B cell (primary cell): Measurements from ENCODE around the gene MC1R. TPM values are rescaled to one million over a fixed set of nuclear protein-coding genes. Genes with fewer than 3 reads are reported as not detected.

Source experiments
- ATAC-seq: fragments of 200-7000 bp; cut with Tn5 transposase; one replicate; pipeline ENCODE4 v1.10.0; 2021; ENCODE audit warnings: low read depth, mild to moderate bottlenecking, moderate number of reproducible peaks, moderate library complexity
- CTCF ChIA-PET: fragments of 350-600 bp; sonication (Branson Sonifier 250); formaldehyde crosslinking; loops from one replicate; lab custom pipeline; 2021; ENCODE audit warnings: antibody characterized with exemption, inconsistent platforms; lab: Charles Lee
- POLR2A ChIA-PET: fragments of 350-600 bp; sonication (Branson Sonifier 250); formaldehyde crosslinking; loops from one replicate; lab custom pipeline; 2021; ENCODE audit warnings: antibody characterized with exemption; lab: Charles Lee
- DNase-seq: peaks from one replicate; pipeline ENCODE4 v3.0.0; 2013
- H2AFZ ChIP-seq: 2 replicates; pipeline ENCODE4 v1.6.1; 2012; ENCODE audit warnings: mild to moderate bottlenecking, low read depth, low read length; ENCODE audit not compliant: insufficient read depth, poor library complexity, severe bottlenecking
- H3K27ac ChIP-seq, 2 donors: 1 replicate in 1 of 2; 2 replicates in 1 of 2; pipeline ENCODE4 v1.5.1; 2012 to 2013; ENCODE audit warnings: low read length in 2 of 2, mild to moderate bottlenecking in 2 of 2, moderate library complexity in 1 of 2
- H3K27me3 ChIP-seq, 4 experiments: fragments of 200-600 bp in 1 of 4; sonication (generic) in 1 of 4; replicated peaks in 1 of 4; 1 replicate in 2 of 4; 2 replicates in 2 of 4; pipeline versions ENCODE4 v1.6.1 to v1.7.0; 2013 to 2016; ENCODE audit warnings: low read length in 3 of 4, mild to moderate bottlenecking in 2 of 4, mixed read lengths in 1 of 4, moderate library complexity in 1 of 4; ENCODE audit not compliant: insufficient read depth in 4 of 4, control insufficient read depth in 3 of 4; ENCODE audit errors: control extremely low read depth in 1 of 4
- H3K36me3 ChIP-seq, 2 experiments: replicated peaks in 1 of 2; 1 replicate in 1 of 2; 2 replicates in 1 of 2; pipeline versions ENCODE4 v1.6.1 to v1.7.1; 2013; ENCODE audit warnings: low read length in 1 of 2; ENCODE audit not compliant: insufficient read depth in 2 of 2, control insufficient read depth in 1 of 2; ENCODE audit errors: control extremely low read depth in 1 of 2, extremely low read depth in 1 of 2
- H3K4me1 ChIP-seq, 2 donors: fragments of 200-600 bp in 1 of 2; sonication (generic) in 1 of 2; 1 replicate in 1 of 2; 2 replicates in 1 of 2; pipeline versions ENCODE4 v1.5.1 to v1.6.1; 2013 to 2017; ENCODE audit warnings: low read length in 2 of 2; ENCODE audit not compliant: control insufficient read depth in 2 of 2, insufficient read depth in 2 of 2
- H3K4me2 ChIP-seq: replicated peaks from 2 replicates; pipeline ENCODE3; 2012; ENCODE audit warnings: mild to moderate bottlenecking, low read depth, low read length; ENCODE audit not compliant: poor library complexity, severe bottlenecking
- H3K4me3 ChIP-seq, 5 experiments: fragments of 200-600 bp in 1 of 5; sonication (generic) in 1 of 5; 1 replicate in 3 of 5; 2 replicates in 2 of 5; pipeline versions ENCODE4 v1.5.1 to v1.7.0; 2011 to 2016; ENCODE audit warnings: low read length in 4 of 5, mild to moderate bottlenecking in 4 of 5, low read depth in 2 of 5, control low read depth in 1 of 5, moderate library complexity in 1 of 5; ENCODE audit not compliant: insufficient read depth in 1 of 5; ENCODE audit errors: control extremely low read depth in 1 of 5, extremely low read depth in 1 of 5
- H3K79me2 ChIP-seq: fragments of 200-600 bp; sonication (generic); one replicate; pipeline ENCODE4 v1.6.0; 2016; ENCODE audit warnings: low read length; ENCODE audit not compliant: control insufficient read depth, insufficient read depth
- H3K9ac ChIP-seq: fragments of 200-600 bp; sonication (generic); 2 replicates; pipeline ENCODE4 v1.6.1; 2017; ENCODE audit warnings: mild to moderate bottlenecking, low read length, moderate library complexity
- H3K9me3 ChIP-seq, 3 donors: one replicate each; pipeline versions ENCODE4 v1.6.1 to v1.7.1; 2013; ENCODE audit warnings: low read length in 2 of 3; ENCODE audit not compliant: control insufficient read depth in 2 of 3, insufficient read depth in 1 of 3; ENCODE audit errors: control extremely low read depth in 1 of 3
- H4K20me1 ChIP-seq: 2 replicates; pipeline ENCODE4 v1.6.0; 2012; ENCODE audit warnings: mild to moderate bottlenecking, low read length; ENCODE audit not compliant: insufficient read depth, control insufficient read depth, poor library complexity, severe bottlenecking
- H3K27ac Mint-ChIP-seq: one replicate; pipeline ENCODE4 v1.8.0; 2021; ENCODE audit warnings: mixed read lengths
- H3K27me3 Mint-ChIP-seq: one replicate; pipeline ENCODE4 v1.8.0; 2021; ENCODE audit warnings: mixed read lengths
- H3K4me1 Mint-ChIP-seq: one replicate; pipeline ENCODE4 v1.8.0; 2021; ENCODE audit warnings: mixed read lengths
- H3K4me3 Mint-ChIP-seq: one replicate; pipeline ENCODE4 v1.8.0; 2021; ENCODE audit warnings: mixed read lengths
- H3K9me3 Mint-ChIP-seq: one replicate; pipeline ENCODE4 v1.8.0; 2022; ENCODE audit warnings: mixed read lengths; ENCODE audit not compliant: insufficient read depth
- EZH2 ChIP-seq: IDR thresholded peaks from 2 replicates; pipeline ENCODE4 v1.6.1; 2012; ENCODE audit warnings: borderline replicate concordance, low read depth, mild to moderate bottlenecking, moderate library complexity, low read length; ENCODE audit not compliant: insufficient read depth, poor library complexity, severe bottlenecking
- WGBS: methylation state at CpG from one replicate; pipeline ENCODE4 v1.1.5; 2013; ENCODE audit warnings: missing lambda C conversion rate; ENCODE audit not compliant: insufficient coverage; 5-methylcytosine and 5-hydroxymethylcytosine counted together
- intact Hi-C: fragments of 100-400 bp; cut with micrococcal nuclease; formaldehyde crosslinking; loops from one replicate; pipeline ENCODE4 v1.10.0; 2022
- polyA plus RNA-seq: library from polyadenylated mRNA; depleted of rRNA; stranded (reverse); fragments of >200 nt; gene quantifications from 2 replicates; pipeline ENCODE4 v1.2.3, GENCODE V29; 2012
- total RNA-seq, 2 donors: library from RNA; stranded (reverse); fragments of 120-200 nt in 1 of 2; gene quantifications; 1 replicate in 1 of 2; 2 replicates in 1 of 2; pipeline versions ENCODE4 v1.2.3 to v1.2.4, GENCODE V29; 2013 to 2022
- TF ChIP-seq, protein P1 (sequence below): fragments of 200-600 bp; IDR thresholded peaks from one replicate; pipeline ENCODE4 v1.8.0; 2022; ENCODE audit warnings: antibody characterized with exemption, mild to moderate bottlenecking

Gene MC1R
- total and polyA plus RNA-seq, 2 donors (not counting 1 experiment from before 2014, with no cell fraction given), result 13.2 to 15.2 TPM

DNA sequence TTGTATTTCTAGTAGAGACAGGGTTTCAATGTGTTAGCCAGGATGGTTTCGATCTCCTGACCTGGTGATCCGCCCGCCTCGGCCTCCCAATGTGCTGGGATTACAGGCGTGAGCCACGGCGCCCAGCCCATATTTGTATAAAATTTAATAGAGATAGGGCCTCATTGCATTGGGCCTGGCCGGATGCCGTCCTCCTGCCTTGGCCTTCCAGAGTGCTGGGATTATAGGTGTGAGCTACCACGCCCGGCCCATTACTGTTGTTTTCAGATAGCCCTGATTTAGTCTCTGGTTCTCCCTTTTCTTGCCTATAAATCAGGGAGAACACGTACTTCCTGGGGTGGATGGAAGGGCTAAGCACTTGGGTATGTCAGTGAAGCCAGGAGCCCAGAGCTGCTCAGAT lies 33.4 kb downstream of the MC1R start:
- H3K27ac ChIP-seq, result no peak overlapping the region
- Mint-ChIP-seq H3K4me3 (peak overlapping the region; percentile 16), H3K27me3 (peaks cover 4% of the 10 kb centered on the region), H3K27ac (no peak overlapping the region), H3K9me3 (no peaks in the 10 kb centered on the region), H3K4me1 (peaks cover 78% of the 10 kb centered on the region)
- H3K9ac ChIP-seq, result no peak overlapping the region
- no peak for TF ChIP-seq EZH2
- TF ChIP-seq, protein P1, sequence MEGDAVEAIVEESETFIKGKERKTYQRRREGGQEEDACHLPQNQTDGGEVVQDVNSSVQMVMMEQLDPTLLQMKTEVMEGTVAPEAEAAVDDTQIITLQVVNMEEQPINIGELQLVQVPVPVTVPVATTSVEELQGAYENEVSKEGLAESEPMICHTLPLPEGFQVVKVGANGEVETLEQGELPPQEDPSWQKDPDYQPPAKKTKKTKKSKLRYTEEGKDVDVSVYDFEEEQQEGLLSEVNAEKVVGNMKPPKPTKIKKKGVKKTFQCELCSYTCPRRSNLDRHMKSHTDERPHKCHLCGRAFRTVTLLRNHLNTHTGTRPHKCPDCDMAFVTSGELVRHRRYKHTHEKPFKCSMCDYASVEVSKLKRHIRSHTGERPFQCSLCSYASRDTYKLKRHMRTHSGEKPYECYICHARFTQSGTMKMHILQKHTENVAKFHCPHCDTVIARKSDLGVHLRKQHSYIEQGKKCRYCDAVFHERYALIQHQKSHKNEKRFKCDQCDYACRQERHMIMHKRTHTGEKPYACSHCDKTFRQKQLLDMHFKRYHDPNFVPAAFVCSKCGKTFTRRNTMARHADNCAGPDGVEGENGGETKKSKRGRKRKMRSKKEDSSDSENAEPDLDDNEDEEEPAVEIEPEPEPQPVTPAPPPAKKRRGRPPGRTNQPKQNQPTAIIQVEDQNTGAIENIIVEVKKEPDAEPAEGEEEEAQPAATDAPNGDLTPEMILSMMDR, result no peak
- H3K27me3 ChIP-seq, result peaks cover 0 to 2% (median 0%) of the 10 kb centered on the region in 4 experiments
- peaks cover 82 to 94% of the 10 kb centered on the region in 2 donors for H3K4me1 ChIP-seq
- H3K9me3 ChIP-seq, result peaks cover 0 to 38% (median 0%) of the 10 kb centered on the region in 3 donors
- ATAC-seq, result no peak
- WGBS, result 100% methylated on average over 5 of the region's 12 CpGs
- peak overlapping the region; percentile 87 for H3K4me2 ChIP-seq
- POLR2A ChIA-PET, result no interaction called here
- H2AFZ ChIP-seq, result no peak overlapping the region
- no peak overlapping the region for H3K4me3 ChIP-seq
- H4K20me1 ChIP-seq, result peaks cover 70% of the 10 kb centered on the region
- H3K36me3 ChIP-seq, result peaks cover 0 to 15% of the 10 kb centered on the region in 2 experiments
- no peak for DNase-seq
- CTCF ChIA-PET, result no interaction called here
- intact Hi-C loops, result loop anchor here (2.0 to 5.0 kb wide), 2 partner anchors 33 to 55 kb away; partner anchors contain the start of gene MC1R
- H3K79me2 ChIP-seq, result peaks cover 54% of the 10 kb centered on the region

GRCh38 chr16:89952551-89952950 lies 33.9 kb downstream of the MC1R start:
- 100% methylated on average over 5 of the region's 6 CpGs for WGBS
- peaks cover 0 to 2% (median 0%) of the 10 kb centered on the region in 4 experiments for H3K27me3 ChIP-seq
- no peak for ATAC-seq
- DNase-seq, result no peak
- no peaks in the 10 kb centered on the region for H3K27me3 Mint-ChIP-seq
- no peak overlapping the region for H3K4me3 ChIP-seq
- peaks cover 82 to 94% of the 10 kb centered on the region in 2 donors for H3K4me1 ChIP-seq
- no peak overlapping the region for H3K27ac Mint-ChIP-seq
- H3K27ac ChIP-seq, result no peak overlapping the region
- CTCF ChIA-PET, result interaction anchor here (0.9 kb wide), 1 partner anchor 42 kb away, joined by 3 read pairs; no protein-coding TSS in a partner anchor
- H3K9me3 Mint-ChIP-seq, result no peaks in the 10 kb centered on the region
- peaks cover 0 to 36% (median 0%) of the 10 kb centered on the region in 3 donors for H3K9me3 ChIP-seq
- H2AFZ ChIP-seq, result no peak overlapping the region
- H4K20me1 ChIP-seq, result peaks cover 70% of the 10 kb centered on the region
- peaks cover 77% of the 10 kb centered on the region for H3K4me1 Mint-ChIP-seq
- POLR2A ChIA-PET, result no interaction called here
- TF ChIP-seq EZH2, result no peak
- TF ChIP-seq, protein P1, result no peak
- no peak overlapping the region for H3K9ac ChIP-seq
- peak overlapping the region; percentile 87 for H3K4me2 ChIP-seq
- intact Hi-C loops, result loop anchor here (2.0 to 5.0 kb wide), 2 partner anchors 34 to 55 kb away; partner anchors contain the start of gene MC1R
- peaks cover 0 to 20% of the 10 kb centered on the region in 2 experiments for H3K36me3 ChIP-seq
- peaks cover 56% of the 10 kb centered on the region for H3K79me2 ChIP-seq
- peak overlapping the region; percentile 16 for H3K4me3 Mint-ChIP-seq
